ENCODE results near the gene HDAC6. TPM values are rescaled to one million over a fixed set of nuclear protein-coding genes. Genes with fewer than 3 reads are reported as not detected.

HDAC6 gene
- total RNA-seq, 1 donor = 33.7 TPM

GRCh38 chrX:48770296-48770695, 31.6 kb upstream of the HDAC6 start:
- no peak for DNase-seq (ENCODE audit: low read depth)
- no peak overlapping the region for H3K4me3 ChIP-seq (ENCODE audit: low read depth, low read length)
- no peak for TF ChIP-seq CTCF (IDR thresholded peaks at IDR 0.05; ENCODE audit: insufficient read depth, low read length)

GRCh38 chrX:48772602-48773001, 29.3 kb upstream of the HDAC6 start:
- no peak for TF ChIP-seq CTCF (IDR thresholded peaks at IDR 0.05; ENCODE audit: insufficient read depth, low read length)
- no peak overlapping the region for H3K4me3 ChIP-seq (ENCODE audit: low read depth, low read length)
- DNase-seq (ENCODE audit: low read depth) = no peak

GRCh38 chrX:48776818-48777439, 24.9 kb upstream of the HDAC6 start:
- no peak for TF ChIP-seq CTCF (IDR thresholded peaks at IDR 0.05; ENCODE audit: insufficient read depth, low read length)
- H3K4me3 ChIP-seq (ENCODE audit: low read depth, low read length) = no peak overlapping the region
- no peak for DNase-seq (ENCODE audit: low read depth)

GRCh38 chrX:48779399-48779798, 22.5 kb upstream of the HDAC6 start:
- no peak for DNase-seq (ENCODE audit: low read depth)
- no peak for TF ChIP-seq CTCF (IDR thresholded peaks at IDR 0.05; ENCODE audit: insufficient read depth, low read length)
- H3K4me3 ChIP-seq (ENCODE audit: low read depth, low read length) = no peak overlapping the region

- H3K4me3 ChIP-seq (ENCODE audit: low read depth, low read length) = no peak overlapping the region
- no peak for DNase-seq (ENCODE audit: low read depth)
- no peak for TF ChIP-seq CTCF (IDR thresholded peaks at IDR 0.05; ENCODE audit: insufficient read depth, low read length)
Observed at GRCh38 chrX:48781705-48782104, 20.2 kb upstream of the HDAC6 start.

- no peak for DNase-seq (ENCODE audit: low read depth)
- H3K4me3 ChIP-seq (ENCODE audit: low read depth, low read length) = no peak overlapping the region
- no peak for TF ChIP-seq CTCF (IDR thresholded peaks at IDR 0.05; ENCODE audit: insufficient read depth, low read length)
Observed at GRCh38 chrX:48782216-48782615, 19.7 kb upstream of the HDAC6 start.

- DNase-seq (ENCODE audit: low read depth) = no peak
- no peak overlapping the region for H3K4me3 ChIP-seq (ENCODE audit: low read depth, low read length)
- TF ChIP-seq CTCF (IDR thresholded peaks at IDR 0.05; ENCODE audit: insufficient read depth, low read length) = no peak
Observed at GRCh38 chrX:48782795-48783194, 19.1 kb upstream of the HDAC6 start.

Measured in fibroblast of the aortic adventitia (primary cell).